SKM-1 treated with dmso at 0.1 percent for 144 hours (cell line): ENCODE data around the gene CAVIN1.
A peak's percentile ranks its signal among the peaks of the same experiment; 100 is the strongest.
"Not testable (repeated sequence)": the region's sequence is repeated elsewhere in the genome, so short reads cannot be mapped to it uniquely, and the experiment has no call there.

ENCODE experiments used
- DNase-seq: peaks from one replicate; lab custom pipeline; 2025; ENCODE audit not compliant: unreplicated experiment; lab: John Stamatoyannopoulos, UW

The CAVIN1 gene, protein sequence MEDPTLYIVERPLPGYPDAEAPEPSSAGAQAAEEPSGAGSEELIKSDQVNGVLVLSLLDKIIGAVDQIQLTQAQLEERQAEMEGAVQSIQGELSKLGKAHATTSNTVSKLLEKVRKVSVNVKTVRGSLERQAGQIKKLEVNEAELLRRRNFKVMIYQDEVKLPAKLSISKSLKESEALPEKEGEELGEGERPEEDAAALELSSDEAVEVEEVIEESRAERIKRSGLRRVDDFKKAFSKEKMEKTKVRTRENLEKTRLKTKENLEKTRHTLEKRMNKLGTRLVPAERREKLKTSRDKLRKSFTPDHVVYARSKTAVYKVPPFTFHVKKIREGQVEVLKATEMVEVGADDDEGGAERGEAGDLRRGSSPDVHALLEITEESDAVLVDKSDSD

DNA sequence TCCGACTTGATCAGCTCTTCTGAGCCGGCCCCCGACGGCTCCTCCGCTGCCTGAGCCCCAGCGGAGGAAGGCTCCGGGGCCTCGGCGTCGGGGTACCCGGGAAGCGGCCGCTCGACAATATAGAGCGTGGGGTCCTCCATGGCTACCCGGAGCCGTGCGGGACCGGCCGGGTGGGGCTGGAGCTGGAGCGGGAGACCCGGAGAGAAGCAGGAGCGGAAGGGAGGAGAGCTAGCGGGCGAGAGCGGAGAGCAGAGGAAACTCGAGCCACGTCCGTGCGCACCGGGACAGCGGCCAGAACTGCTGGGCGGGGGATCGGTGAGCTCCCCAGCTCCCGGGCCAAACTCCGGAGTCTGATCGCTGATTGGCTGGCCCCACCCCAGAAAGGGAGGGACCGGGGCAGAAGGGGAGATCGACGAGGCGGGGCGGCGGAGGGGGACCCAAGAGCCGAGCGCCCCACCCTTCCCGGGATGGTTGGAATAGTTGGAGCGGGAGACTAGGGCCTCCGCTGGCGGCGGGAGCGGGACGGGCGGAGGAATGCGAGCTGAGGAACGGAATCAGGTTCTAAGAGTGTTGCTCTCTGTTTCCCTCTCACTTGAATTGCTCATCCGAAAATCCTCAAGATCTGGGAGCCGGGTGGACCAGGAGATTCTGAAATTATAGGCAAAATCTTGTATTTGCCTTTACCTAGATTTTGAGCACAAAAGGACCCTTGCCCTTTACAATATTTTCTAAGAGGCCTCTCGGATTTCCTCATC lies at the start of gene CAVIN1:
CAVIN1 (minus strand) TSS at position 299 of the 755 bp plus-strand sequence; CDS start at position 140, 159 bp downstream.
- DNase-seq, result no peak

DNA sequence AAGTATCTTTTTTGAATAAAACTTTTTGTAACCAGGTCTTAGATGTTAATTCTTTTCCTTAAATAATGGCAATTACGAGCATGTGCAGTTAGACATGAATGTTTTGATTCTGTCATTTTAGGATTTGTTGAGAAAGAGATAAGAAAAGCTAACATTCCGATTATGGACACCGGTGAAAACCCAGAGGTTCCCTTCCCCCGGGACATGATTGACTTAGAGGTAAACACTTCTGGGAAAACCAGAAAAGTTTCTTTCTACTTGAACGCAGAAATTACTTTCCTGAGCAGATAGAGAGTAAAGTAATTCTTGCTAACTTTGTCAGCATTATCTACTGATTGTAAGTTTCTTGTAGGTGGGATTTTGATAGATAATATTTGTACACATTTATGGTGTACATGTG lies 44.8 kb upstream of the CAVIN1 start:
- no peak for DNase-seq

DNA sequence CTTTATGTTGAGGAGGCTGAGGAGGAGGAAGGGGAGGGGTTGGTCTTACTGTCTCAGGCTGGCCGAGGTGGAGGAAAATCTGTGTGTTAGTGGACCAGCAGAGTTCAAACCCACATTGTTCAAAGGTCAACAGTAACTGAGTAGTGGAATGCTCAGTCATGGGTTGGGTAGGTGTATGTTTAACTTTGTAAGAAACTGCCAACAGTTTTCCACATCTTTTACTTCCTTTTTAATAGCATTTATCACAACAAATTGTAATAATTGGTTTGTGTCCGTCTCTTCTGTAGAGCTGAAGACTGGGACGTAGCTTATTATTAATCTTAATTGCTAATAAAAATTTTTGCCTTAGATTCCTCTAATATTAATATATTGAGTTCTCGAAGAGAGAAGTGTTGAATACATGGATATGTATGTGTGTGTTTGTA lies 40.9 kb upstream of the CAVIN1 start:
- DNase-seq, result no peak

DNA sequence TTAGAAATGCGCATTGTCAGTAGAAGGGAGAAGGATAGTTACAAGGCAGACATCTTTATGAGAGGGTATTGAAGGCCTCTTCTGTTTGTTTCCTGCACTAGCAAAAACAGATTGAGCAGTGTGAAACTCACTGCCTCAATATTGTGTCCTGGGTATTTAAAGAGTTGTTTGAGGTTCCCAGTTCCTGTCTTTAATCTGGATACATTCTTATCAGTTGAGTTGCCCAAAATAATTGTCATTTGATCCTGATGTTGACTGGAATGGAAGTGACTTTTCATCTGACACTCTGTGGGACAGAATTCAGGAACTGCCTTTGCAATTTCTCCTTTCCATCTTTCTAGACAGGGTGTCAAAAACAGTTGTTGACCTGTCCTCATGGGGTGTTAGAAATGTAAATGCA lies 37.3 kb upstream of the CAVIN1 start:
- DNase-seq, result no peak

DNA sequence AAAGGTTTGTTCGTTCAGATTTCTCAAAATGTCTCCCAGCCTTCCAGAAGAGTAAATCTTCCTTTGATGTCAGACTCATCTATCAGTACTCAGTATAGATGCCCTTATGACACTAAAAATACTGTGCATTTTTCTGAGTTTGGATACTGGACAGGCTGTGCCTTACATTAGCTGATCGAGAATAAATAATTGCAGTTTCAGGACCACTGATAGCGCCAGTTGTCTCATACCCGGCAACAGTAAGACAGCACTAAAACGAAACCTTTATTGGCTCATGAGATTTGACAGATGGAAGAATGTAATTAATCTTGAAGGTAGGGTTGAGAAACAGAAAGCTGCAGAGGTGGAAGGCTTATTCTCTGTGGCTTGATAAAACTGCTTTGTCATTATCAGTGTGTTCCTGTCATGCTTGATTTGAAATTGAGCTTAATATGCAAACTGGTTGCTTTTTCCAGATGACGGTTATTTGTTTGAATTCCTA lies 36.8 kb upstream of the CAVIN1 start:
- DNase-seq, result no peak

DNA sequence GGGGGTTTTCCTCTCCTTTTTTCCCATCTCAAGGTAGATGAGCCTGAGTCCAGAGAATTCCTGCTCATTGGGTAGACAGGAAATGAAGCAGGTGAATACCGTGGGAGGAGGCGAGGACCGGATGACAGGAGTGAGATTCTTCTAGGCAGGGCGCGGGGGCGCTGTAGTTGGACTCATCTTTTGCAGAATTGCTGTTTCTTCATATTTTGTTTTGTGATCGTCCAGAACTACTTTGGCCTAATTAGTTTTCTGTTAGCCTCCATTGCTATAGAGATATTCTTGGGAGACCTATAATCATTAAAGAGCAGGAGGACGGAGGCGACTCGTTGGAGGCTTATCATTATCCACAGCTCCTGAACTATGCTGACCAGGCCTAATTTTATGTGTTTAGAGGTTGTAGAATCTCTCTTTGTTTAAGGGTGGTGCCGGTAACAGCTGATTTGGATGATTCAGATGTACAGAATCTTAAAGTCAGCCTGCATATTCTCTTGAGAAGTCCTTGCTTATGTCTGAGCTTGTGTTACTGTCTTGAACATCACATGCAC lies 36.3 kb upstream of the CAVIN1 start:
- no peak for DNase-seq

DNA sequence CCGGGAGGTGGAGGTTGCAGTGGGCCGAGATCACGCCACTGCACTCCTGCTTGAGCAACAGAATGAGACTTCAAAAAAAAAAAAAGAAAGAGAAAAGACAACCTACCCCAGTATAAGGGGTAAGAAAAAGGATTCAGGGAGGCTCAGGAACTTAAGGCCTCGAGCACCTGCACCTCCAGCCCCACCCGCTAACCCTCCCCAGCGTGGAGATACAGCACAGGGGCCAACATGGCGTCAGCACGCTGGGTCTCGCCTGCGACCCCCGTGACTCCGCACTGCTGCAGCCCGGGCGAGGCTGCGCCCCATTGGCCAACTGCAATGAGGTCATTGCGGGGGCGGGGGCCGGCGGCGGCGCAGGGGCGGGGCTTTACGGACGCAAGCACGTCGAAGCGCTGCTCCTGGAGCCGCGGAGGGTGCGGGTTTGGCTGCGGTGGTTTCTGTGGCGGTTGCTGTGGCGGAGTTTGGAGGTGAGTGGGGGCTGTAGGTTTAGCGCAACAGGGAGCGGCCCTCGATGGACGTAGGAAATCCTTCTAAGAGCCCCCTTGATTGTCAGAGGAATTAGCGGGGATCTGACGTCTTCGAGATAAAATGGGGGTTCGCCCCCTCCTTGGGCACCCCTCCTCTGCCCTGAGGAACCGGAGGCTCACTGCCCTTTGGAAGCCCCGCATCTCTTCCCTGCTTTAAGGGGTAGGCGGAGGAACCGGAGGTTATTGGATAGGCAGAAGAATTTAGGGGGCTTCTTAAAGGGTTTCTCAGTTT lies 35.6 kb upstream of the CAVIN1 start, which contains the start of gene ATP6V0A1:
ATP6V0A1 (plus strand) TSS at position 382 of the 759 bp plus-strand sequence. CDS start 2,017 bp downstream, outside the sequence.
- DNase-seq, result peak; percentile 80

DNA sequence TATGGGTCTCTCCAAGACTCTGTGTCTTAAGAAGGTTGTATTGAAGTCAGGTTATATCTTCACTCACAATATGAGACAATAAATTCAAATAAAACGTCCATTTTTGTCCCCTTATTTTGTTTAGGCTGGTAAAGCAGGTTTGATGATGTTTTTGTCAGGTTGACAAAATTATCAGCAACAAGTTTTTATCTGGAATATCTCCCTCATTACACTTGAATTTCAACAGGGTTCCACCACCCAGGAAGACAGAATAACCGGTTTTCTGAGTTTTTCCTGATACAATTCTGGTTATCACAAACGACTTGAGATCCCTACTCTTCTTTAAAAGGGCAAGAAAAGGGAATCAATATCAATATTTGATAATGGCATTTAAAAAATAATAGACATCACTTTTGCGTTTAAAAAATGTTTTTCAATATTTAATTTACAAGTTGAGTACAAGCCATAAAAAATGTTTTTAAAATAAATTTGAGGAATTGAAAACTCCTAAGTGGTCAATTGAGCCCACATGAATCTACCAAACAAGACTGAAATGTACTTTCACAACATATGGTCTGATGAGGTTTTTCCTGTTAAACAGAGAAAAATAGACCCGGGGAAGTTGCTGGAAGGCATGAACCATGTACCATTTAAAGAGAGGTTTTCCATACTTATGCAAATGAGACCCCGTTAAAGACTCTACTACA lies 34.2 kb upstream of the CAVIN1 start:
- DNase-seq, result peak; percentile 36

DNA sequence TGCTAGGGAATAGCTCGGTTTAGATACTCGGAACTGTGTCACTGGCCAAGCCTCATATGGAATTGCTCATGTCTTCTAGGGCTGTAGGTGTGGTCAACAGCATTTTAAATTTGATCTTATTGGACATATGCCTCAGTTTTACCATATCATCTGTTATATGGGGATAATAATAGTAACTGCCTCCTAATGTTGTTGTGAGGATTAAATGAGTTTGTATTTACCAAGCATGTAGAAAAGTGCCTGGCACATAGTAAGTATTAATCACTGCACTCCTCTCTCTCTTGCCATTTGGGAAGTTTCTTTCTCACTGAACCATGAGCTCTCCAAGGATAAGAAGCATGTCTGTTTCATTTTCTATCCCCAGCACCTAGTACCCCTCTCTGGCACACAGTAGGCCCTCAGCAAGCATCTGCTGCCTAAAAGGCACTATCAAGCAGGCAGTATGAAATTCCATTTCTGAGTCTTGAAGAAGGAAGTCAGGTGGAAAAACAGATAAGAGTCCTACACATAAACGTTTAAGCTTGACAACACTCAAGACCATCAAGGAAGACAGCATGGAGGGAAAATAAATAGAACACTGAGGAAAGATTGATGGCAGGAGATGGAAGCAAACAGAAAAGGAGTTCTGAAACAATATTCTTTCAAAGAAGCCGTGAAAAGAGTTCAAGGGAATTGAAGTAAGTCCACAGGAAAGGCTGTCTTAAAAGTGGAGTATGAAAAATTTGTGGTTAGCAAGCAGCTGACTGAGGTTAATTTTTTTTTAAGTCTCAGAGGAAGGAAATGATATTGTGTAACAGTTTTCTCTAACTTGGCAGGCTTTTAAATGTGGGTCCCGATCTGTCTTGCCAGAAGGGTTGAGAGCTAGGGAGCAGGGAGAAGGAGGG lies 33.4 kb upstream of the CAVIN1 start:
- peak; percentile 97 for DNase-seq

DNA sequence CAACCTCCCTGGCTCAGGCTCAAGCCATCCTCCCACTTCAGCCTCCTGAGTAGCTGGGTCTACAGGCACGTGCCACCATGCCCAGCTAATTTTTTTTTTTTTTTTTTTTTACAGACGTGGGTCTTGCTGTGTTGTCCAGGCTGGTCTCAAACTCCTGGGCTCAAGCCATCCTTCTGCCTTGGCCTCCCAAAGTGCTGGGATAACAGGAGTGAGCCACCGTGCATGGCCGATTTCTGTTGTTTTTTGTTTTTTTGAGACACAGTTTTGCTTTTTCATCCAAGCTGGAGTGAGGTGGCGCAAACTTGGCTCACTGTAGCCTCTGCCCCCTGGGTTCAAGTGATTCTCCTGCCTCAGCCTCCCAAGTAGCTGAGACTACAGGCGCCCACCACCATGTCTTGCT lies 31.9 kb upstream of the CAVIN1 start:
- DNase-seq, result not testable (repeated sequence)

DNA sequence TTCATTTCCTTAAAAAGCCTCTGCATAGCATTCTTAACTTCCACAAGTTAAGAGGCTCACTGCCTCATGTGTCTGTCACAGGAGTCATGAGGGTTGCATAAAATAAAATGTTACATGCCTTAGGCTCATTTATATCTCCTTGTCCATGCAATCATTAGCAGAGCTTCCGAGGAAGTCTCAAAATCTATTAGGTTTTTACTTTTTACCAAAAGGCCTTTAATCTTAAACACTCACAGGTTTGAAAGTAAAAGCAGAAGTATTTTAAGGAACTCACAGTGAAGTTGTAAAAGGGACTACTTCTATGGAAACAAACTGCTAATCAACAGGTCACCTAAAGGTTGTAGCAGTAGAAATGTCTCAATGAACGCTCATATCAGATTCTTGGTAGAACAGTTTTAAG lies 30.4 kb upstream of the CAVIN1 start:
- DNase-seq, result peak; percentile 98

DNA sequence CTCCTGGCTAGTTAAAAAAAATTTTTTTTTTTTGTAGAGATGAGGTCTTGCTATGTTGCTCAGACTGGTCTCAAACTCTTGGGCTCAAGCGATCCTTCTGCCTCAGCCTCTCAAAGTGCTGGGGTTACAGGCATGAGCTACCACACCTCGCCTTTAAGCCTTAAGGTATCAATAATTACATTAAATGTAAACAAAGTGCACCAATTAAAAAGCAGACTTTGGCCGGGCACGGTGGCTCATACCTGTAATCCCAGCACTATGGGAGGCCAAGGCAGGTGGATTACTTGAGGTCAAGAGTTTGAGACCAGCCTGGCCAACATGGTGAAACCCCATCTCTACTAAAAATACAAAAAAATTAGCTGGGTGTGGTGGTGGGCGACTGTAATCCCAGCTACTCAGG lies 28.2 kb upstream of the CAVIN1 start:
- not testable (repeated sequence) for DNase-seq

DNA sequence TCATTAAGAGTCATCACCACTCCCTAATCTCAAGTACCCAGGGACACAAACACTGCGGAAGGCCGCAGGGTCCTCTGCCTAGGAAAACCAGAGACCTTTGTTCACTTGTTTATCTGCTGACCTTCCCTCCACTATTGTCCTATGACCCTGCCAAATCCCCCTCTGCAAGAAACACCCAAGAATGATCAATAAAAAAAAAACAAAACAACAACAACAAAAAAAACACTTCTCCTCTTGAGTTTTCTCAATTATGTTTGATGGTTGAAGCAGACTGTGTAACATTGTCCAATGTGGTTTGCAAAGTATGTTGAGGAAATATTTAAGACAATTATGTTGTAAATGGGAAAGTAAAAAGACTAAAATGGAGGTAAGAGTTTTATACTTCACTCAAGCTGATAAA lies 26.8 kb upstream of the CAVIN1 start:
- DNase-seq, result not testable (repeated sequence)

DNA sequence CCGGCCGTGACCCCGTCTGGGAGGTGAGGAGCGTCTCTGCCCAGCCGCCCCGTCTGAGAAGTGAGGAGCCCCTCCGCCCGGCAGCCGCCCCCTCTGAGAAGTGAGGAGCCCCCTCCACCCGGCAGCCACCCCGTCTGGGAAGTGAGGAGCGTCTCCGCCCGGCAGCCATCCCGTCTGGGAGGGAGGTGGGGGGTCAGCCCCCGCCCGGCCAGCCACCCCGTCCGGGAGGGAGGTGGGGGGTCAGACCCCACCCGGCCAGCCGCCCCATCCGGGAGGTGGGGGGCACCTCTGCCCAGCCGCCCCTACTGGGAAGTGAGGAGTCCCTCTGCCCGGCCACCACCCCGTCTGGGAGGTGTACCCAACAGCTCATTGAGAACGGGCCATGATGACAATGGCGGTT lies 26.1 kb upstream of the CAVIN1 start:
- not testable (repeated sequence) for DNase-seq

DNA sequence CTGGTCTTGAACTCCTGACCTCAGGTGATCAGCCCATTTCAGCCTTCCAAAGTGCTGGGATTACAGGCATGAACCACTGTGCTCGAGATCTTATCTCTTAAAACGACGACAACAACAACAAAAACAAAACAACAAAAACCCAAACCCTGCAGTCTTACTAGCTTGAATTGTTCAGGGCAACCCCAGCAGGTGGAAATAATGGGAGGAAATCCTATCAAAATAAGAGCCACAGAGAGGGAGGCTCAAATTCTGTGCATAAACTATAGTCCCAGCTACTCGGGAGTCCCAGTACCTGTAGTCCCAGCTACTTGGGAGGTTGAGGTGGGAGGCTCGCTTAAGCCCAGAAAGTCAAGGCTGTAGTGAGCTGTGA lies 19.1 kb upstream of the CAVIN1 start:
- no peak for DNase-seq

DNA sequence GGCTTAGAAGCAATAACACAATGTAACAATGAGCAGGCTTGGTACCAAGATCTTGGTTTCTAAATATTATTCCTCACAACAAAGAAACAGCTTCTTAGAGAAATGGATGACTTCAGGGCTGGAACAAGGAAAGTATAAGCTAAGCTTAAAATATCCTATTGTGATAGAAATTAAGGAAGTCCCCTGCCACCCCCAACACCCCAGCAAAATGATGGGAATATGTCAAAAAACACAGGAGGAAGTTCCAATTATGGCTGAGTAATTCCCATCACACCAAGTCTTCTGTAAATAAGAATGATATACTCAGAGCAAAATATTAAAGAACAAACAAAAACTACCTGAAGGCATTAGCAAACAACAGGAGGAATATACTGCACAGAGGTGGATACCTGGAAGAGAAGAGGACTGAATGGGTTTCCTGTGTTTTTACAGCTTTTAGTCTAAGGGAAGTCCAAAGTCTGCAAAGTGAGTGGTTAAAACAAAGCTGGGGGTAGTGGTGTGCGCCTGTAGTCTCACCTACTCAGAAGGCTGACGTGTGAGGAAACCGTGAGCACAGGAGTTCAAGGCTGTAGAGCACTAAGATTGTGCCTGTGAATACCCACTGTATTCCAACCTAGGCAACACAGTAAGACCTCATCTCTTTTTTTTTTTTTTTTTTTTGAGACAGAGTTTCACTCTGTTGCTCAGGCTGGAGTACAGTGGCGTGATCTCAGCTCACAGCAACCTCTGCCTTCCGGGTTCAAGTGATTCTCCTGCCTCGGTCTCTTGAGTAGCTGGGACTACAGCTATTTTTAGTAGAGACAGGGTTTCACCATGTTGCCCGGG lies 18.5 kb upstream of the CAVIN1 start:
- DNase-seq, result no peak

DNA sequence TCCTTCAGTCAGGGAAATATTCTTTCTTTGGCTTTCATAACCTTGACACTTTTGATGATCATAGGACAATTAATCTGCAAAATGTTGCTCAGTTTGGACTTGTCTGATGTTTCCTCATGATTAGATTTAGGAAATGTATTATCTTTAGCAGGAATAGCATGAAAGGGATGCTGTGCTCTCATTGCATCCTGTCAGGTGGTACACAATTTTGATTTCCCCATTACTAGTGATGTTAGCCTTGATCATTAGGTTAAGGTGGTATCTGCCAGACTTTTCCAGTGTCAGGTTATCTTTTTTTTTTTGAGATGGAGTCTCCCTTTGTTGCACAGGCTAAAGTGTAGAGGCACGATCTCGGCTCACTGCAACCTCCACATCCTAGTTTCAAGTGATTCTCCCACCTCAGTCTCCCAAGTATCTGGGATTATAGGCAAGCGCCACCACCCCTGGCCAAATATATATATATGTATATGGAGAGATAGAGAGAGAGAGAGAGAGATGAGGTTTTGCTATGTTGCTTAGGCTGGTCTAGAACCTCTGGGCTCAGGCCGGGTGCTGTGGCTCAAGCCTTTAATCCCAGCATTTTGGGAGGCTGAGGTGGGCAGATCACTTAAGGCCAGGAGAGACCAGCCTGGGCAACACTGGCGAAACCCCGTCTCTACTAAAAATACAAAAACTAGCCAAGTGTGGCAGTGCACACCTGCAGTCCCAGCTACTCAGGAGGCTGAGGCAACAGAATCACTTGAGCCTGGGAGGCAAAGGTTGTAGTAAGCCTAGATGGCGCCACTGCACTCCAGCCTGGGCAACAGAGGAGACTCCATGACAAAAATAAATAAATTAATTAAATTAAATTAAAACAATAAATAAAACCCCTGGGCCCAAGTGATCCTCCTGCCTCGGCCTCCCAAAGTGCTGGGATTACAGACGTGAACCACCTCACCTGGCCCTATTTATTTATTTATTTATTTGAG lies 15.8 kb upstream of the CAVIN1 start:
- DNase-seq, result no peak
